Hepatocyte (in vitro differentiated cells): ENCODE data around the gene SENP1.

Experiments used
- EZH2 ChIP-seq: fragments of 200-600 bp; sonication (generic); IDR thresholded peaks from 2 replicates; pipeline ENCODE4 v1.6.1; 2016; ENCODE audit warnings: antibody characterized with exemption, mild to moderate bottlenecking, borderline replicate concordance
- EZH2phosphoT487 ChIP-seq: fragments of 200-600 bp; sonication (generic); IDR thresholded peaks from one replicate; pipeline ENCODE4 v1.6.1; 2018; ENCODE audit warnings: antibody characterized with exemption, mild to moderate bottlenecking, low read depth, moderate library complexity; ENCODE audit not compliant: unreplicated experiment, severe bottlenecking
- TF ChIP-seq, protein P1 (sequence below): fragments of 200-600 bp; sonication (generic); IDR thresholded peaks from 2 replicates; pipeline ENCODE4 v1.5.1; 2016; ENCODE audit warnings: antibody characterized with exemption, mild to moderate bottlenecking; ENCODE audit not compliant: poor library complexity

DNA sequence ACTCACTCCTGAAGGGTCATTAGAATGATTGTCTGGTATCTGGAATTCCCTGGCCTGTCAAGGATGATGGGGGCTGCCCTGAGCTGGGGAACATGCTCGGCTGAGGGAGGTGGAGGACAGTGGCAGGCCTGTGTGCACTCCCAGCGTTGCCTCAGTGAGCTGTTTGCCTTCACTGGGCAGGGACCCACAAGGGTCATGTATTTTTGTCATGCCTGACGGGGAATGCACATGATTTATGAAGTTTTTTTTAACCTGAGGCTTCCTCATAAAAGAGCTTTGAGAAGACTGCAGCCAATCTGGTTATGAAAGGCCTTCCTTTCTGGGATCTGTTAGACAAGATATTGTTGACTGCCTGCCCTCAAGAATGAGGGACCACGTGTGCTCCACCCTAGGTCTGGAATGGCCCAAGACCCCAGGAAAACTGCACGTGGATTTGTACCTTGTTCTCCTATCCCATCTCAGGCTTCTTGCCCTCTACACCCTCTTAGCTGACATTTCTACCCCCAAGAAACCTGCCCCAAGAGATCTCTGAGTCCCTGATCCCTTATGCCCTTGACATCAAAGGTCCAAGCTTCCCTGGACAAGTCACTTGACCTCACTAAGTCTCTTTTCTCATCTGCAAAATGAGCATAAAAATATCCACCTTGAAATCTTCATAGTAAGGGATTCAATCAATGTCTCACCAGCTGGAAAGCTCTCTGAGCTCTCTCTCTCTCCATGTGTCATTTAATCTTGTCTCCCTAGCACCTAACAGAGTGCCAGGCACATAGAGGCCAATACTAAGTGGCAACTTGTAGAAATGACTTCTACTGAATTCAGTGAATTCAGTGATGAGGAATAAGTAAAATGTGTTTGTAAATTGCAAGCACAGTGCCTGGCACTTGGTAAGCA lies 77.1 kb downstream of the SENP1 start:
- TF ChIP-seq, protein P1, sequence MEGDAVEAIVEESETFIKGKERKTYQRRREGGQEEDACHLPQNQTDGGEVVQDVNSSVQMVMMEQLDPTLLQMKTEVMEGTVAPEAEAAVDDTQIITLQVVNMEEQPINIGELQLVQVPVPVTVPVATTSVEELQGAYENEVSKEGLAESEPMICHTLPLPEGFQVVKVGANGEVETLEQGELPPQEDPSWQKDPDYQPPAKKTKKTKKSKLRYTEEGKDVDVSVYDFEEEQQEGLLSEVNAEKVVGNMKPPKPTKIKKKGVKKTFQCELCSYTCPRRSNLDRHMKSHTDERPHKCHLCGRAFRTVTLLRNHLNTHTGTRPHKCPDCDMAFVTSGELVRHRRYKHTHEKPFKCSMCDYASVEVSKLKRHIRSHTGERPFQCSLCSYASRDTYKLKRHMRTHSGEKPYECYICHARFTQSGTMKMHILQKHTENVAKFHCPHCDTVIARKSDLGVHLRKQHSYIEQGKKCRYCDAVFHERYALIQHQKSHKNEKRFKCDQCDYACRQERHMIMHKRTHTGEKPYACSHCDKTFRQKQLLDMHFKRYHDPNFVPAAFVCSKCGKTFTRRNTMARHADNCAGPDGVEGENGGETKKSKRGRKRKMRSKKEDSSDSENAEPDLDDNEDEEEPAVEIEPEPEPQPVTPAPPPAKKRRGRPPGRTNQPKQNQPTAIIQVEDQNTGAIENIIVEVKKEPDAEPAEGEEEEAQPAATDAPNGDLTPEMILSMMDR: no peak
- TF ChIP-seq EZH2phosphoT487: no peak
- TF ChIP-seq EZH2: no peak
